Sigmoid colon (tissue), 7 donors: ENCODE data around the gene CX3CL1. TPM values are rescaled to one million over a fixed set of nuclear protein-coding genes. Genes with fewer than 3 reads are reported as not detected.
A peak's percentile ranks its signal among the peaks of the same experiment; 100 is the strongest.

Experiments
- DNase-seq: peaks from one replicate; pipeline ENCODE4 v3.0.0-alpha.2; 2019
- H3K27ac ChIP-seq, 4 donors: fragments of 200-600 bp; sonication (generic); one replicate each; pipeline ENCODE4 v1.5.1; 2016 to 2019; ENCODE audit warnings: mild to moderate bottlenecking in 1 of 4
- H3K27me3 ChIP-seq, 3 donors: fragments of 200-600 bp; sonication (generic); one replicate each; pipeline ENCODE4 v1.5.1; 2019; ENCODE audit warnings: mild to moderate bottlenecking in 1 of 3
- H3K36me3 ChIP-seq, 4 donors: fragments of 200-600 bp; sonication (generic); one replicate each; pipeline ENCODE4 v1.5.1; 2016 to 2019
- H3K4me1 ChIP-seq, 4 donors: fragments of 200-600 bp; sonication (generic); one replicate each; pipeline ENCODE4 v1.5.1; 2017 to 2019
- H3K4me3 ChIP-seq, 4 donors: fragments of 200-600 bp; sonication (generic); one replicate each; pipeline ENCODE4 v1.5.1; 2017 to 2019; ENCODE audit warnings: mild to moderate bottlenecking in 2 of 4, moderate library complexity in 1 of 4
- H3K9me3 ChIP-seq, 4 donors: fragments of 200-600 bp in 3 of 4; sonication (generic) in 3 of 4; one replicate each; pipeline versions ENCODE4 v1.5.1 to v1.6.1; 2013 to 2019
- CTCF ChIP-seq, 4 experiments: fragments of 450-650 bp in 3 of 4; fragments of 200-600 bp in 1 of 4; IDR thresholded peaks; one replicate each; pipeline ENCODE4 v1.5.1; 2016 to 2019; ENCODE audit warnings: antibody characterized with exemption in 4 of 4, mild to moderate bottlenecking in 3 of 4, moderate library complexity in 2 of 4
- EP300 ChIP-seq, 4 donors: sonication (generic); formaldehyde crosslinking; IDR thresholded peaks; one replicate each; pipeline ENCODE4 v1.6.1; 2017; ENCODE audit warnings: antibody characterized with exemption in 4 of 4
- POLR2A ChIP-seq, 2 donors: fragments of 450-650 bp; IDR thresholded peaks; one replicate each; pipeline ENCODE4 v1.6.1; 2016; ENCODE audit warnings: antibody characterized with exemption in 2 of 2, mild to moderate bottlenecking in 2 of 2, moderate library complexity in 2 of 2
- POLR2AphosphoS5 ChIP-seq, 4 donors: sonication (generic); formaldehyde crosslinking; IDR thresholded peaks; one replicate each; pipeline ENCODE4 v1.6.1; 2017; ENCODE audit warnings: antibody characterized with exemption in 4 of 4
- WGBS, 2 donors: extraction: QIAGEN DNeasy Blood & Tissue Kit; methylation state at CpG; one replicate each; pipeline ENCODE4 v1.1.7; 2013; 5-methylcytosine and 5-hydroxymethylcytosine counted together
- intact Hi-C: fragments of 100-400 bp; cut with DNase I; formaldehyde crosslinking; loops from one replicate; pipeline ENCODE4 v1.15.1; 2023
- polyA plus RNA-seq, 3 donors: library from polyadenylated mRNA; stranded (reverse); fragments of 200-250 nt; gene quantifications; one replicate each; pipeline ENCODE4 v1.2.3, GENCODE V29; 2013
- total RNA-seq, 4 donors: library from RNA; depleted of rRNA; stranded (reverse); fragments of >200 nt; gene quantifications; one replicate each; pipeline ENCODE4 v1.1.0, GENCODE V29; 2016
- donor health status: healthy with polysubstance abuse.
- donor health status: Bipolar disorder and iron deficiency.
- donor health status: healthy.

Gene CX3CL1
- total and polyA plus RNA-seq, 7 donors, result 0.23 to 18.6 (median 4.8) TPM

- Histone ChIP-seq H3K4me1 (no peaks in the 10 kb centered on the region), H3K36me3 (no peaks in the 10 kb centered on the region), H3K9me3 (no peaks in the 10 kb centered on the region), H3K27ac (no peak overlapping the region), H3K4me3 (no peak overlapping the region), H3K27me3 (no peaks in the 10 kb centered on the region)
- DNase-seq, result no peak
- intact Hi-C loops, result no loop called here
- 38 to 69% methylated on average over 2 of the region's 2 CpGs for WGBS, 2 donors
- no peak for TF ChIP-seq POLR2AphosphoS5 (IDR thresholded peaks at IDR 0.05)
- TF ChIP-seq EP300 (IDR thresholded peaks at IDR 0.05), result no peak
- no peak for TF ChIP-seq CTCF (IDR thresholded peaks at IDR 0.05)
- no peak for TF ChIP-seq POLR2A (IDR thresholded peaks at IDR 0.05)
Observed at GRCh38 chr16:57406881-57407280, 34.6 kb downstream of the CX3CL1 start.

GRCh38 chr16:57407521-57408353, 35.4 kb downstream of the CX3CL1 start:
- no peak overlapping the region for H3K4me3 ChIP-seq
- intact Hi-C loops, result no loop called here
- no peak for DNase-seq
- no peaks in the 10 kb centered on the region for H3K27me3 ChIP-seq
- no peaks in the 10 kb centered on the region for H3K4me1 ChIP-seq
- WGBS, 2 donors, result 93 to 94% methylated on average over 5 of the region's 5 CpGs
- TF ChIP-seq POLR2AphosphoS5 (IDR thresholded peaks at IDR 0.05), result no peak
- H3K27ac ChIP-seq, result no peak overlapping the region
- H3K9me3 ChIP-seq, result no peaks in the 10 kb centered on the region
- no peaks in the 10 kb centered on the region for H3K36me3 ChIP-seq

- no peak for DNase-seq
Observed at GRCh38 chr16:57409065-57409464, 36.8 kb downstream of the CX3CL1 start.

GRCh38 chr16:57409870-57410587, 37.7 kb downstream of the CX3CL1 start:
- no peak for TF ChIP-seq EP300 (IDR thresholded peaks at IDR 0.05)
- no peak for TF ChIP-seq POLR2AphosphoS5 (IDR thresholded peaks at IDR 0.05)
- no peak for TF ChIP-seq CTCF (IDR thresholded peaks at IDR 0.05)
- no peak for TF ChIP-seq POLR2A (IDR thresholded peaks at IDR 0.05)
- 68 to 82% methylated on average over 14 of the region's 14 CpGs for WGBS, 2 donors
- no peaks in the 10 kb centered on the region for H3K4me1 ChIP-seq
- intact Hi-C loops, result no loop called here
- H3K36me3 ChIP-seq, result no peaks in the 10 kb centered on the region
- H3K27me3 ChIP-seq, result no peaks in the 10 kb centered on the region
- no peak overlapping the region for H3K4me3 ChIP-seq
- no peak for DNase-seq
- no peak overlapping the region for H3K27ac ChIP-seq
- no peaks in the 10 kb centered on the region for H3K9me3 ChIP-seq

More at GRCh38 chr16:57409065-57409464, 36.8 kb downstream of the CX3CL1 start:
- WGBS, 2 donors, result 63 to 86% methylated on average over 5 of the region's 5 CpGs
- TF ChIP-seq POLR2AphosphoS5 (IDR thresholded peaks at IDR 0.05), result no peak
- no peak for TF ChIP-seq POLR2A (IDR thresholded peaks at IDR 0.05)
- TF ChIP-seq EP300 (IDR thresholded peaks at IDR 0.05), result no peak
- TF ChIP-seq CTCF (IDR thresholded peaks at IDR 0.05), result no peak
- intact Hi-C loops, result no loop called here
- Histone ChIP-seq H3K36me3 (no peaks in the 10 kb centered on the region), H3K27me3 (no peaks in the 10 kb centered on the region), H3K27ac (peak overlapping the region in 1 of 4 donors; percentile 43), H3K4me3 (no peak overlapping the region), H3K9me3 (no peaks in the 10 kb centered on the region), H3K4me1 (no peaks in the 10 kb centered on the region)

GRCh38 chr16:57411362-57411976, 39.2 kb downstream of the CX3CL1 start:
- Histone ChIP-seq H3K27ac (no peak overlapping the region), H3K4me1 (peaks cover 0 to 3% (median 2%) of the 10 kb centered on the region in 4 donors), H3K27me3 (no peaks in the 10 kb centered on the region), H3K36me3 (no peaks in the 10 kb centered on the region), H3K9me3 (no peaks in the 10 kb centered on the region), H3K4me3 (no peak overlapping the region)
- TF ChIP-seq POLR2AphosphoS5 (IDR thresholded peaks at IDR 0.05) (no peak), EP300 (IDR thresholded peaks at IDR 0.05) (no peak), POLR2A (IDR thresholded peaks at IDR 0.05) (no peak), CTCF (IDR thresholded peaks at IDR 0.05) (no peak)
- no peak for DNase-seq
- intact Hi-C loops, result no loop called here
- 73 to 82% methylated on average over 12 of the region's 12 CpGs for WGBS, 2 donors
